ENCODE measurements around the gene RBL2. TPM values are rescaled to one million over a fixed set of nuclear protein-coding genes. Genes with fewer than 3 reads are reported as not detected.
A peak's percentile ranks its signal among the peaks of the same experiment; 100 is the strongest.
"Not testable (repeated sequence)": the region's sequence is repeated elsewhere in the genome, so short reads cannot be mapped to it uniquely, and the experiment has no call there.

RBL2 gene
- total RNA-seq, 1 donor from 2014 or later = 24.5 TPM

DNA sequence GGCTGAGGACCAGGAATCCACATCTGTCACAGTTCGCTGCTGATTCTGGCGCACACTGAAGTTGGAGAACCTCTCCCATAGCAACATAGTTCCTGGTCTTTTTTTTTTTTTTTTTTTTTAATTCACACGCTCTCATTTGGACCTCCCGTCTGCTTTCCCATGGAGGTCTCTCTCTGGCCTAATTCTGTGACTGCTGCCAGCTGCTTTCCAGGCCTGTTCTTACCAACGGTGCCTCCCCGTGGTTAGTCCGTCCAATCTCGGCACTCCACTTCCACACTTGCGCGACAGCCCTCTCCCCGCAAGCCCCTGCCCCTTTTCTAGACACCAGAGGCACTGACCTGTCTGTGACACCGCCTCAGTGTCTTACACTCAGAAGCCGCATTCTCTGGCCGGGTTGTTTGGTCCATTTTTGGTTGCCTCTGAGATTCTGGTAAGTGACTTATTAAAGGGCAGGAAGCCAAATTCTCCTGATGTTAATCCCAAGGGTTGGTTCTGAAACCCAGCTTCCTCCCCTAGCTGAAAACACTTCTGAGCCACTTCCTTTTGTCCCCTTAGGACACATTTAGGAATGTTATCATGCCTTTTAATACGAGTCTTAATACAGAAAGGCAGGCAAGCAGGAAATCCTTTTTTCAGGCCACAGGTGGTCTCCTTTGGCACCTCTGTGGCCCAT lies 69.9 kb downstream of the RBL2 start:
- DNase-seq (ENCODE audit: low read depth in 2 of 2) = peak in 1 of 2 donors; percentile 56

DNA sequence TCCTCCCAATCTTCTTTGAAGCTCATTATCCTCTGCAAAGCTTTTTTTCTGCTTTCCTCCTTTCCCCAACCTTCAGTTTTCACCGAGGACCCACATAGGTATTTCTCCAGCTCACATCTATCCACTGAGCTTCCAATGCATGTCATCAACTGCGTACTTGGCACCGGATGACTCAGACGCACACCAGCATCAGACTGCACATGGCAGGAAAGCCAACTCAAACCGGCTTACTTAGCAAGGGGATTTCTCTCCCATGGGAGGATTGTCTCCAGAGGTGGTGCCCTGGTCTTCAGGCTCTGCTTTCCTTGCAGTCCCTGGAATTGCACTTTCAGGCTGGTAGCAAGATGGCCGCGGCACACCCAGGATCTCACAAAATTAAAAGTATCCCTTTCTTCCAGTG lies 70.4 kb downstream of the RBL2 start:
- peak; percentile 74 to 91 for DNase-seq (ENCODE audit: low read depth in 2 of 2)

DNA sequence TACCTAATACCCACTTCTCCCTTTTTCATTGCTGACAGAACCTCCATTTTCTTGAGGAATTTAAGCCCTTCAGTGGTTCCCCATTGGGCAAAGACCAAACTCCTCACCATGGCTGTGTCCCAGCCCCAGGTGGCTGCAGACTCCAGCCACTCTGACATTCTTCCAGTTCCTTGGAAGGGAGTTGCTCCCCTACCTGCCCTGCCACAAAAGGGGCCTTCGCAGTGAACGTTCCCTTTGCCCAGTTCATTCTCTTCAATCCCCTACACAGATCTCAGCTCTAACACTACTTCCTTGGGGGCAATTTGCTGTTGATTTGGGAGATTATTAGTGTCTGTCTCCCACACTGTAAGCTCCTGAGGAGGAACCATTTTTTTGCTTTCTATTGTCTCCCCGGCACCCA lies 72.0 kb downstream of the RBL2 start:
- DNase-seq (ENCODE audit: low read depth in 2 of 2) = no peak

DNA sequence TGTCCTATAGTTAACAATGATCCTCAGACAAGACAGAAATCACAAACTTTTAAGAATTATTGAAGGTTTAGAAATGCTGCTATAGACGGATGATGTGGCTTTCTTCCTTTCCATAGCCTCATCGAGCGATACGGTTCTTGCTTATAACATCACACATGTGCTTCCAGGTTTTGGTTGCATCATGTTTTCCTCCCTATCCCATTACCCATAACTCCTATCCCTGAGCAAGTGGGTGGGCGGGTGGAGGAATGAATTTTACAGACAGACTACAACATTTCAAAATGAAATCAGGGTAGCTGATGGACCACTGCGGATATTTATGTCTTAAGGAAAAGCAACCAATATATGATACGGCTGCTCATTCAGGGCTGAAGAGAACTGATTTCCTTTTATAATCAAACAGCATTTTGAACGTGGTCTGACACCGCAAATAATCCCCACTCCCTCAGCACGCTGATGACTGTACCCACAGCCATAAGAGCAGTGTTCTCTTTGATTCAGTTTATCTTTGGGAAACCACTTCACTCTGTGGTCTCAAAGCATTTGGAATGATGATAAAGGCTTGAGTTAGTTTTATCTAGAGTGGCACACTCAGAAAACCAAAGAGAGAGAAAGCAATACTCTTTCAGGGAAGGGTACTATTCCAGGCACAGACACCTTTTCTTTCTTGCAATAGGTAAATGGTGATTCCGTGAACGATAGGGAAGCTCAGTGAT lies 73.4 kb downstream of the RBL2 start:
- DNase-seq (ENCODE audit: low read depth in 2 of 2) = no peak

DNA sequence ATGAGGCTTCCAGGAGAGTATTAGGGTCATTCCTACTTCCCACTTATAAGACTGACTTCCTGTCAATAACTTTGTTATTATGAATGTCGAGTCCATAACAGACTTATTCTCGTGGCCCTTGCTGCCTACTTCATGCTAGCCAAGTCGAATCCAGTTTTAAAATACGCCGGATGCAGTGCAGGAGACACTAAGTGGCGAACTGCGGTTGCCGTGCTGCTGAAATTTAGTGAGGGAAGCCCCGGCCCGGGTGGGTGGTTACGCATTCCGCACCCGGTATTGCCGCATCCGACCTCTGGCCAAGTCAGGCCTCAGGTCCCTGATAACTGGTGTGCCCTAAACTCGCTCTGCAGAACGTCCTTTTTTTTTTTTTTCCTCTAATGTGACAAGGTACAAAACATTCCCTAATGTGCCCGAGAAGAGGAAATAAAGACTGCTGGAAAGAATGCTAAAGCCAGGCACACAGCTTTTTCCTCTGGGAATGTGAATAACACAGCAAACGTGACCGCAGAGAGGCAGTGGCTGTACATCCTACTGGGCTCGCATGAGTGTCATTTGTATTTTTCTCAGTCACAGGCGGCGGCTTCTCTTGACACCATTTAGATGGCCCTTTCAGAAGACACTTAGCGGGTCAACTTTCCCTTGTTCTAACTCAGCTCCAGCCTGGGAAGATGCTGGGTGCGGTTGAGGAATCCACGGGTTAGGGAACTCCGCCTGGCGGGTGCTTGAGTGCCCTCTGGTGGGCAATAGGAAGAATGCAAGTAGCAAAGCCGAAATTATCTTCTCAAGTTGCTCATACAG lies 75.8 kb downstream of the RBL2 start:
- peak; percentile 78 to 80 for DNase-seq (ENCODE audit: low read depth in 2 of 2)

DNA sequence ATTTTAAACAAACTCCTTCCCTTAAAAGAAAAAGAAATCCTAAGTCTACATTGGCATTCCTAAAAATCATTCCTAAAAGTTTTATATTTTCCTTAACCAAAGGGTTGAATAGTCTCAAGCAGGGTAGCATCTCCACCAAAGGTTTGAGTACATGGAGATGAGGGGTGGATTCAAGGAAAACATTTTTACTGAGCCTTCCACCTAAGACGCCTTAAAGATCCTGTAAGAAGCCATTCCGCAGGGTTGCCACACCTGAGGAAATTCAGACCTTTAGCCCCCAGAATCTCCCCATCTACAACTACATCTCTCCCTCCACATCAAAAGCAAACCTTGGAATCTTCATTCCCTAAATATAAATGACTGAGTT lies 76.4 kb downstream of the RBL2 start:
- no peak for DNase-seq (ENCODE audit: low read depth in 2 of 2)

DNA sequence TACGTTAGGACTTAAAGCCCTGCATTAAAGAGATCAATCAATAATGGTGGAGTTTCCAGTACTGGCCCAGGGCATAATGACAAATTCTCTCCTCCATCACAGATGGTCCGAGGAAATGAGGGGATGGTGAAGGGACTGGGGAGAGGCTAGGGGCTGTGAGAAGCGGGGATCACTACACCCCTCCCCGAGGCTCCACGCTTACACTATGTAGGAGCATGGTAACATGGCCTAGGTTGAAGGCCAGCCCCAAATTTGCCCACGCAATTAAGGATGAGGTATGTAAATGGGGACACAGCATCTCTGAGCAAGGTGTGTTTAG lies 76.8 kb downstream of the RBL2 start:
- DNase-seq (ENCODE audit: low read depth in 2 of 2) = no peak

DNA sequence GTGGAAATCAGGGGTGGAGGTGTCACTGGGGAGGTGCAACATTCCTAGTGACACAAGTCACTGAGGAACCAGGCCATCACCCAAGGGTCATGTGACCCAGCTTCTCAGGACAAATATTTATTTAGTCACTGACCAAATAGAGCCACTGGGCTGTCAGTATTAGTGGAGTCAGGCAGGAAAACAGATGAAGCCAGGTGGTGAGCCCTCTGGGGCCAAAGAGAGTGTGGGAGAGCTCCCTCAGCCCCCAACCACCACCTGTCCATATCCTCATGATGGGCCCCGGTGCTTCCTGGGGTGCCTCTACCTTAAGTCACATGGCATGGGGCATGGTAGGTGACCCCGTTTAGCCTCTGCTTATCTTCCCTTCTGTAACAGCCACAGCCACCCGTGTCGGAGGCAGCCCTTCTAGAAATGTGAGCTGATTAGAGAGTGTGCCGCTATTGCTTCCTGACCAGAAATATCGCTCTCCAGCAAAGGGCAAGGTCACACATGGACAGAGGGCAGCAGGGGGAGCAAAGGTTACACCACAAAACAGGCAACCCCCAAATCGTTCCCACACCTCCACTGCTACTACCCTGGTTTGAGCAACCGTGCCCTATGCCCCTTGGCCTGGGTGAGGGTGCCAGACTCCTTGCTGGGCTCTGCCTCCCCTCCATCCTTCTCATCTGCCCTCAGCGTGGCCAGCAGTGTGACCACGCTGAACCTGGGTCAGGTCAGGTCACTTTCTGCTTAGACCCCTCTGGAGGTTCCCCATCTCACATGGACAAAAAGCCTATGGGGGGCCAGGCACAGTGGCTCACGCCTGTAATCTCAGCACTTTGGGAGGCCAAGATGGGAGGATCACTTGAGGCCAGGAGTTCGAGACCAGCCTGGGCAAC lies 77.4 kb downstream of the RBL2 start:
- DNase-seq (ENCODE audit: low read depth in 2 of 2) = peak in 1 of 2 donors; percentile 6

DNA sequence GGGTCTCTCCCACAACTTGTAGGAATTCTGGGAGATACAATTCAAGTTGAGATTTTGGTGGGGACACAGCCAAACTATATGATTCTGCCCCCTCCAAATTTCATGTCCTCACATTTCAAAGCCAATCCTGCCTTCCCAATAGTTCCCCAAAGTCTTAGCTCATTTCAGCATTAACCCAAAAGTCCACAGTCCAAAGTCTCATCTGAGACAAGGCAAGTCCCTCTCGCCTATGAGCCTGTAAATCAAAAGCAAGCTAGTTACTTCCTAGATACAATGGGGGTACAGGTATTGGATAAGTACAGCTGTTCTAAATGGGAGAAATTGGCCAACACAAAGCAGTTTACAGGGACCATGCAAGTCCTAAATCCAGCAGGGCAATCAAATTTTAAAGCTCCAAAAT lies 78.5 kb downstream of the RBL2 start:
- not testable (repeated sequence) for DNase-seq (ENCODE audit: low read depth in 2 of 2)

DNA sequence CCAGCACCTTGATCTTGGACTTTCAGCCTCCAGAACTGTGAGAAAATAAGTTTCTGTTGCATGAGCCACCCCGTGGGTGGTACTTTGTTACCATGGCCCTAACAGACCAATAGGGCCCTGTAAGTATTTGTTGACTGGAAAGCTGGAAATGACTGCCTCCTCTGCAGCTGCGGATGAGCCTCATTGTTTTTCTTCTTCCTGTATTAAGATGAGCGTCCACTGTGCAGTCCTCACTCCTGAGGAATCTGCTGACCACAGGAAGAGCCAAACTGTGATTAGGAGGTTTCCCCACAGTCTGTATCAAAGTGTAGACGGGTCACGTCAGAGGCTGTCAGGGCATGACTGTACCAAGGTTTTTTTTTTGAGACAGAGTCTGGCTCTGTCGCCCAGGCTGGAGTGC lies 81.0 kb downstream of the RBL2 start:
- peak; percentile 90 to 98 for DNase-seq (ENCODE audit: low read depth in 2 of 2)

DNA sequence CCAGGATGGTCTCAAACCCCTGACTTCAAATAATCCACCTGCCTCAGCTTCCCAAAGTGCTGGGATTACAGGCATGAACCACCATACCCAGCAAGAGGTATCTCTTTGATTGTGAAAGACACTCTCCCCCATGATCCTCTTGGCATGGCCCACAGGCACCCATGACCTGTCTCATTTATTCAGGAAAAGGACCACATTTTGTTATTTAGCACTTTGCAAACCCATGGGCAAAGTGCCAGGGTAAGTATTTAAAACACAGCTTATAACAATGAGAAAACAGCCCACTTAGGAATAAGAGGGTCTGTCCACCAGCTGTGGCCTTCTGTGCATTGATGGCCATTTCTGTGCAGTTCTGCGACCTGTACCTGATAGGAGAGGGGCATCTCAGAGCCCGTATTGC lies 81.5 kb downstream of the RBL2 start:
- peak; percentile 78 to 87 for DNase-seq (ENCODE audit: low read depth in 2 of 2)

DNA sequence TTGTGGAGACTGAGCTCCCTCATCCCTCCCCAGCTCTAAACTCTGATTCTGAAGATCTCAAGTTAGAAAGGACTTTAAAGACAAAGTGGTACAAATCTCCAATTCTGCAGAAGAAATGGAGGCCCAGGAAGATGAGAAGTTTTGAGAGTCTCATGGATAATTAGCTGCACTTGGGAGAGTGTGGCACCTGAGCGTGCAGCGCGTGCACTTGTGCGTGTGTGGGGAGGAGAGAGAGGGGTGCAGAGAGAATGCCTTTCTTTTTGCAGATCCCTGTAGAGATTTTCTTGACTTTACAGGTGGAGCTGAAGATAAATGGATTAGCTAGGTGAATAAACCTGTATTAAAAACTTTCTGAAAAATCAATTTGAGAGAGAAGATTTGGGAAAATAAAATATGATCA lies 83.6 kb downstream of the RBL2 start:
- DNase-seq (ENCODE audit: low read depth in 2 of 2) = no peak

DNA sequence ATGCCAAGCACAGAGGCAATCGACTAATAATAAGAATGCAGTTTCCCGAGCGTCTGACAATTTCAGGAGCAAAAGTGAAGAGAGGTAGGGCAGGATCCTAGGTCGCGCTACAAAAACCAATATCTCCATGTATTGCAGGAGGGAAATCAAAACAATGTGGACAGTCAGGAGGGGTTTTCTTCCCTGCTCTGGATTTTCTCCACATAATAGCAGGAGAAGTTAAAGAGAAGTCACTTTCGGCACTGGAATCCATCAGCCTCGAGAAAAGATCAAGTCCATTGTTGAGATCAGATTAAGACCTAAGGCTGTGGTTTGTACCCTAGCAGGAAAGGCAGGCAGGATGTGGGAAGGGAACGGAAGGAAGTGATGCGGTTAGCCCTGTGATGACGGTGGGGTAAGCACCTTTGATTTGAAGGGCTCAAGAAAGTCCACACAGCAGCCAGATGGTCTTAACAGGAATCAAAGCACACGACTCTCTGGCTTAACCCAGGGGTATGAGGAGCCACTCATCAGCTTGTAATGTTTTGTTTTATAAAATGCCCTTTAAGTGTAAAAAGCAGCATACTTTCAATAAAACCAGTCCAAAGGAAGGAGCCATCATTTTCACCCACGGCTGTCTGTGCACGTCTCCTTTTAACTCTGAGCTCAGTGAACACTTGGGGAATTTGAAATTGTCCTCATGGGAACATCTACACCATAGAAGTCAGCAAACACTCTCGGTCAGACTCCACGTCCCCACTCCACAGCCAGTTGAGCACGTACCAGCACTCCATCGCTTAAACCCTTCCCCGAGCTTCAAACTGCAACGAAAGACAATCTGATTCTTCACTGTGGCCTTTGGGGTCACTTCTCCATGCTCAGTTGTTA lies 84.5 kb downstream of the RBL2 start:
- peak; percentile 46 to 90 for DNase-seq (ENCODE audit: low read depth in 2 of 2)

DNA sequence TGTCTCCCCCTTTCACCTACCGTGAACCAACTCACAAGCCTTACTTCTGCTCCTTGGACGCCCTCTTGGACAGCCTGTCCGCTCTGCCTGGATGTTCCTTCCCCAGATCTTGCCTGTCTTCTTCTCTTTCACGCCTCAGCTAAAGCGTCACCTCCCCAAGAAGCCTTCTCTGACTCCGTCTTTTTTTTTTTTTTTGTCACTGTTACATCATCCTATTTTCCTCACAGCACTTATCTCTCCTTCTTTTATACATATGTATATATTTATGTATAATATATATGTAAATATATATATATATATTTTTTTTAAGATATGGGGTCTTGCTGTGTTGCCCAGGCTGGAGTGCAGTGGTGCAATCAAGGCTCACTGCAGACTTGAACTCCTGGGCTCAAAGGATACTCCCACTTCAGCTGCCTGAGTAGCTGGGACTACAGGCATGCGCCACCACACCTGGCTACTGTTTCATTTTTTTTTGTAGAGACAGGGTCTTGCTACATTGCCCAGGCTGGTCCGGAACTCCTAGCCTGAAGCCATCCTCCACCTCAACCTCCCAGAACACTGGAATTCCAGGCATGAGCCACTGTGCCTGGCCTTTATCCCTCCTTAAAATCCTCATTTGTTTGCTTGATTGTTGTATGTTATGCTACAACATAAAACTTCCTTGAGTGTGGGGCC lies 85.3 kb downstream of the RBL2 start:
- no peak for DNase-seq (ENCODE audit: low read depth in 2 of 2)

DNA sequence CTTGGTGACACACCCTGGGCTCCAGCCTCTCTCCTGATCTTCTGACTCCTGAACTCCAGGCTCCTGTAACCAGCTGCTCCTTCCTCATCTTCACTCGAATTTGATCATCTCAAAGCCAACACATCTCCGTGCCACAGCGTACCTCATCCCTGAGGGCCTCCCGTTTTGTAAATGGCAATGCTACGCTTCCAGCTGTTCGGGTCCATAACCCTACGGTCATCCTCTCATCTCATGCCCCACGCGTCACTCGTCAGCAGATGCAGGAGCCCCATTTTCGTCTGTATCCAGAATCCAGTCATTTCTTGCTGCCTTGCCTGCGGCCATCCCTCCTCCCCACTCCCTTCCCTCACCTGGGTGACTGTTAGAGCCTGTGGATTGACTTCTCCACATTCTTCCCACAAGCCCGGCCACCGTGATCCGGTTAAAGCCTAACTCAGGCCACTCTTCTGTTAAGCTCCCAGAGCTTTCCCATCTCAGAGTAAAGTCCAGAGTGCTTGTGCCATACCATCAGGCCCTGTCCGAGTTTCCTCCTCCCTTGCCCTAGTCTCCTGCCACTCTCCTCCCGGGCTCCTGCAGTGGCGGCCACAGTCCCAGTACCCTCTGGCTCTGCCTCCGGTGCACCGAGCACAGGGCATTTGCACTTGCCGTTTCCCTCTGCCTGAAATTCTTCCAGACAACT lies 89.0 kb downstream of the RBL2 start:
- DNase-seq (ENCODE audit: low read depth in 2 of 2) = no peak

DNA sequence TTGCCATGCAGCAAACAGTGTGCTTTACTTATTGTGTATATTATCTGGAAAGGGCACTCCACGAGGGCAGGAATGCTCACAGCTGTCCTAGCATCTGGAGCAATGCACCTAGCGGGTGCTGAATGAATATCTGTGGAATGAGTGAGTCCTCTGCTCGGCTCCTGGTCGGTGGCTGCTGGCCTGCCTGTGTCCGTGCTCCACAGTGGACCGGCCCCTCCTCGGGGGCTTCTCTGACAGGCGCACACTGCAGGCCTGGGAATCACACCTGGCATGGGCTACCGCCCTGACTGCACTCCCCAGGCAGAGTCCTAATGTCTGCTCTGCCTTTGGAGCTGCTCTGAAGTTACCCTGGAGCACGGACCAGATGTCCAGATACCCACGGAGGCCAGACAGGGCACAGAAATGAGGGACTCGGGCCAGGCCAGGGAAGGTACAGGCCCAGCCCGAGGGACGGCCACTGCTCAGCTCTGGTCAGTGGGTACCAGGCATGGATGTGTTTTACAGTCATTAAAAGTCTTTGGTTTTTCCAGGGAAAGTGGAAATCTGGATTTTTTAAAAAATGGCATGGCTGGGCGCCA lies 89.8 kb downstream of the RBL2 start:
- no peak for DNase-seq (ENCODE audit: low read depth in 2 of 2)

DNA sequence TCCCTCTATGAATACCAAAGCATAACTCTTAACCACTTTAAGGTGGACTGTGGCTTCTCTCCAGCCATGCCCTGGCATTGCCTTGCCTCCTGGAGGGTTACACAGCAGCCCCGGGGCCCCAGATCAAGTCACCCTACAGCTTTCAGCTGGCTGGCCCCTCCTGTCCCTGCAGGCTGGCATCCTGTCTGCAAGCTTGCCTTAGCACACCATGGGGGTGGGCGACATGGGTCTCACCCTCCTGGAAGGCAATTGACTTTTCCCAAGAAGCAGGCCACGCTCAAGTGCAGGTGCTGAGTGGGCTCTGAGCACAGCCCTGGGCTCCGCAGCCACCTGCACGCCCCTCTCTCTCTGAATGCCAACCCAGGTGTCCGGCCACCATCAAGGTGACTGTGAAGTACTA lies 94.5 kb downstream of the RBL2 start:
- no peak for DNase-seq (ENCODE audit: low read depth in 2 of 2)

DNA sequence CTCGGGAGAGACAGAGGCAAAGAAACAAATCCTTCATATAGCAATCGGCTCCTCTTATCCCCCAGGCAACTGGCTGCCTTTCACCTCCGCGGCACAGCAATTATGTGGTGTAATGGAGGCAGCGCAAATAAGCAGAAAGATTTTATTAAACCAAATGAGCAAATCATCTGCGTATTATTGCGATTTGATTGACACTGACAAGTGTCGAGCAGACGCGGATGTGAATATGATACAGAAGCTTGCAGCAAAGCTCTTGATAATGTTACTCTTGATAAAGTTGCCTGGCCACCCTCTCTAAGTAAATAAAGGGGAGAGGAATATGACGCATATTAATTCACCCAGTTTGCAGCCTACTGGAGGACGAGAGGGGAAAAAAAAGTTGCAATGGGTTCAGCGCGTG lies 95.2 kb downstream of the RBL2 start:
- DNase-seq (ENCODE audit: low read depth in 2 of 2) = no peak

DNA sequence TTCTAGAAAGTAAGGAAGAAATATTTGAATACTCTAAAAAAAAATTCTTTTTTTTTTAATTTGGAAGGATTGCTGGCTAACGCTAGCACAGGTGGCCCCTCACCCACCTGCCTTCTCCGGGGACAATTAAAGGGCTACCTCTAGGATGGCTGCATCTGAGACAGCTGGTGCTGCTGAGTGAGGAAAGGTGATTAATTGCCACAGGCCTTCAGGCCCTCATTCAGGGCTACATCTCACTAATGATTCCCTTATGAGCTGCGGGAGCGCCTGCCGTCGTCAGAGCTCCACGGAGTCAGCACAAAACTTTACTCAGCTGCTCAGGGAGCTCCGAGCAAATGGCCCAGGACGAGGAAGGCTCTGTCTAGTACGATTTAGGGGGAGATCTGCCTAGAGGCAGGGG lies 95.8 kb downstream of the RBL2 start:
- DNase-seq (ENCODE audit: low read depth in 2 of 2) = no peak
